ENCODE data around the gene KCNJ16. TPM values are rescaled to one million over a fixed set of nuclear protein-coding genes. Genes with fewer than 3 reads are reported as not detected.

Gene KCNJ16
- polyA plus RNA-seq (2012; ENCODE audit: insufficient read depth, insufficient read length, low read depth): 0.17 TPM

- Histone ChIP-seq H3K36me3 (no peaks in the 10 kb centered on the region), H3K4me3 (ENCODE audit: low read depth, low read length) (no peak within 1 kb of the TSS), H3K27me3 (no peaks in the 10 kb centered on the region), H3K9me3 (no peaks in the 10 kb centered on the region), H3K4me1 (no peaks in the 10 kb centered on the region)
- DNase-seq: no peak
- no peak for TF ChIP-seq CTCF (IDR thresholded peaks at IDR 0.05; ENCODE audit: low read depth, low read length)
These were observed at the start of gene KCNJ16 for GRCh38 chr17:70074956-70075355. KCNJ16 (plus strand) TSS chr17:70075225; CDS start chr17:70132088, 56,863 bp downstream.

GRCh38 chr17:70028397-70028796 is 46.6 kb upstream of the KCNJ16 start:
- DNase-seq: no peak
- Histone ChIP-seq H3K36me3 (no peaks in the 10 kb centered on the region), H3K4me3 (ENCODE audit: low read depth, low read length) (no peak overlapping the region), H3K4me1 (no peaks in the 10 kb centered on the region), H3K27me3 (no peaks in the 10 kb centered on the region), H3K9me3 (no peaks in the 10 kb centered on the region)
- no peak for TF ChIP-seq CTCF (IDR thresholded peaks at IDR 0.05; ENCODE audit: low read depth, low read length)

- no peak overlapping the region for H3K4me3 ChIP-seq (ENCODE audit: low read depth, low read length)
- no peak for TF ChIP-seq CTCF (IDR thresholded peaks at IDR 0.05; ENCODE audit: low read depth, low read length)
- no peaks in the 10 kb centered on the region for H3K4me1 ChIP-seq
- H3K36me3 ChIP-seq: no peaks in the 10 kb centered on the region
- no peaks in the 10 kb centered on the region for H3K9me3 ChIP-seq
- H3K27me3 ChIP-seq: no peaks in the 10 kb centered on the region
- no peak for DNase-seq
These were observed 45.9 kb upstream of the KCNJ16 start for GRCh38 chr17:70028978-70029767.

GRCh38 chr17:70030371-70030770 is 44.7 kb upstream of the KCNJ16 start:
- TF ChIP-seq CTCF (IDR thresholded peaks at IDR 0.05; ENCODE audit: low read depth, low read length): no peak
- H3K36me3 ChIP-seq: no peaks in the 10 kb centered on the region
- H3K4me1 ChIP-seq: no peaks in the 10 kb centered on the region
- no peaks in the 10 kb centered on the region for H3K27me3 ChIP-seq
- DNase-seq: no peak
- no peak overlapping the region for H3K4me3 ChIP-seq (ENCODE audit: low read depth, low read length)
- no peaks in the 10 kb centered on the region for H3K9me3 ChIP-seq

GRCh38 chr17:70031341-70031740 is 43.7 kb upstream of the KCNJ16 start:
- Histone ChIP-seq H3K4me3 (ENCODE audit: low read depth, low read length) (no peak overlapping the region), H3K9me3 (no peaks in the 10 kb centered on the region), H3K4me1 (no peaks in the 10 kb centered on the region), H3K36me3 (no peaks in the 10 kb centered on the region), H3K27me3 (no peaks in the 10 kb centered on the region)
- DNase-seq: no peak
- no peak for TF ChIP-seq CTCF (IDR thresholded peaks at IDR 0.05; ENCODE audit: low read depth, low read length)

GRCh38 chr17:70033165-70033564 is 41.9 kb upstream of the KCNJ16 start:
- H3K4me1 ChIP-seq: no peaks in the 10 kb centered on the region
- TF ChIP-seq CTCF (IDR thresholded peaks at IDR 0.05; ENCODE audit: low read depth, low read length): no peak
- H3K9me3 ChIP-seq: no peaks in the 10 kb centered on the region
- no peaks in the 10 kb centered on the region for H3K27me3 ChIP-seq
- H3K36me3 ChIP-seq: no peaks in the 10 kb centered on the region
- DNase-seq: no peak
- H3K4me3 ChIP-seq (ENCODE audit: low read depth, low read length): no peak overlapping the region

All from BE2C (cell line).